HepG2 (cell line): Measurements from ENCODE around the gene ZDHHC7. TPM values are rescaled to one million over a fixed set of nuclear protein-coding genes. Genes with fewer than 3 reads are reported as not detected.

Experiments
- ADNP ChIP-seq: sonication (generic); formaldehyde crosslinking; IDR thresholded peaks from 2 replicates; pipeline ENCODE4 v1.4.0; 2020; ENCODE audit warnings: missing genetic modification reagents
- ATF7-NPFF ChIP-seq: sonication (generic); formaldehyde crosslinking; IDR thresholded peaks from 2 replicates; pipeline ENCODE4 v1.8.1; 2023; ENCODE audit warnings: mild to moderate bottlenecking, low read depth, missing genetic modification reagents, moderate library complexity
- BRCA1 ChIP-seq: sonication (generic); formaldehyde crosslinking; IDR thresholded peaks from 2 replicates; pipeline ENCODE4 v1.4.0; 2020; ENCODE audit warnings: missing genetic modification reagents
- DBP ChIP-seq: sonication (generic); formaldehyde crosslinking; IDR thresholded peaks from 2 replicates; pipeline ENCODE4 v1.4.0; 2020; ENCODE audit warnings: missing genetic modification reagents; ENCODE audit errors: not compliant biosample characterization
- DR1 ChIP-seq: sonication (generic); formaldehyde crosslinking; IDR thresholded peaks from 2 replicates; pipeline ENCODE4 v1.8.0; 2021; ENCODE audit warnings: mild to moderate bottlenecking, missing genetic modification reagents, inconsistent platforms
- EP300 ChIP-seq, 3 experiments: sonication (generic) in 1 of 3; formaldehyde crosslinking in 1 of 3; IDR thresholded peaks; 2 replicates each; pipeline versions ENCODE4 v1.5.1 to v1.6.1; 2011 to 2020; ENCODE audit warnings: low read depth in 2 of 3, low read length in 2 of 3, borderline replicate concordance in 1 of 3, improper control_type of control experiment in 1 of 3, mild to moderate bottlenecking in 1 of 3, missing genetic modification reagents in 1 of 3, moderate library complexity in 1 of 3
- FOXK2 ChIP-seq: fragments of 450-650 bp; IDR thresholded peaks from 2 replicates; pipeline ENCODE4 v1.6.1; 2016
- IRF9 ChIP-seq: sonication (generic); formaldehyde crosslinking; IDR thresholded peaks from 2 replicates; pipeline ENCODE4 v1.8.0; 2022; ENCODE audit warnings: missing genetic modification reagents, mild to moderate bottlenecking, borderline replicate concordance
- MNT ChIP-seq: fragments of 450-650 bp; IDR thresholded peaks from 2 replicates; pipeline ENCODE4 v1.6.1; 2016
- NKX3-1 ChIP-seq: sonication (generic); formaldehyde crosslinking; IDR thresholded peaks from 2 replicates; pipeline ENCODE4 v1.5.0; 2020; ENCODE audit warnings: missing genetic modification reagents
- PHF20 ChIP-seq: sonication (generic); formaldehyde crosslinking; IDR thresholded peaks from 2 replicates; pipeline ENCODE4 v1.5.0; 2020; ENCODE audit warnings: mild to moderate bottlenecking, missing genetic modification reagents
- PREB ChIP-seq: sonication (generic); formaldehyde crosslinking; IDR thresholded peaks from 2 replicates; pipeline ENCODE4 v1.4.0; 2020; ENCODE audit warnings: missing genetic modification reagents
- ZNF256 ChIP-seq: sonication (generic); formaldehyde crosslinking; conservative IDR thresholded peaks from 2 replicates; pipeline ENCODE4 v1.4.0; 2020; ENCODE audit warnings: missing genetic modification reagents
- ZNF264 ChIP-seq: sonication (generic); formaldehyde crosslinking; IDR thresholded peaks from 2 replicates; pipeline ENCODE4 v1.4.0; 2020; ENCODE audit warnings: missing genetic modification reagents
- ZNF281 ChIP-seq: sonication (generic); formaldehyde crosslinking; IDR thresholded peaks from 2 replicates; pipeline ENCODE4 v1.4.0; 2020; ENCODE audit warnings: missing genetic modification reagents, borderline replicate concordance
- ZNF576 ChIP-seq: sonication (generic); formaldehyde crosslinking; IDR thresholded peaks from 2 replicates; pipeline ENCODE4 v1.4.0; 2020; ENCODE audit warnings: mild to moderate bottlenecking, missing genetic modification reagents
- ZNF589 ChIP-seq: sonication (generic); formaldehyde crosslinking; conservative IDR thresholded peaks from 2 replicates; pipeline ENCODE4 v1.8.0; 2022; ENCODE audit warnings: mild to moderate bottlenecking, moderate library complexity, missing genetic modification reagents
- ZNF776 ChIP-seq: sonication (generic); formaldehyde crosslinking; IDR thresholded peaks from 2 replicates; pipeline ENCODE4 v1.4.0; 2020; ENCODE audit warnings: mild to moderate bottlenecking, missing genetic modification reagents
- polyA plus RNA-seq, 8 experiments: library from polyadenylated mRNA; depleted of rRNA in 3 of 8; stranded (reverse) in 7 of 8; unstranded in 1 of 8; fragments of >200 nt; fragmentation: Illumina TruSeq in 4 of 8; extraction: Trizol in 4 of 8; gene quantifications; 2 replicates each; pipeline versions ENCODE4 v1.2.1 to v1.2.3, GENCODE V29; 2011 to 2016; ENCODE audit warnings: low read depth in 4 of 8, missing spikeins in 1 of 8, mixed read lengths in 1 of 8; ENCODE audit not compliant: insufficient read depth in 1 of 8
- total RNA-seq, 5 experiments: library from RNA; depleted of rRNA; stranded (reverse); fragments of >200 nt; fragmentation: Illumina TruSeq; extraction: Trizol; gene quantifications; 2 replicates each; pipeline ENCODE4 v1.2.3, GENCODE V29; 2016; ENCODE audit warnings: low read depth in 1 of 5

Gene ZDHHC7
- total and polyA plus RNA-seq, 2 of the 13 experiments (the other 11 are each of a cell fraction or from before 2014, with no cell fraction given) = 46.8 to 67.6 TPM

GRCh38 chr16:85010931-85011845 lies at the start of gene ZDHHC7 (continued):
- TF ChIP-seq PREB (peak; percentile 18; the same call in 1 of the 2 replicates), ZNF576 (CRISPR knock-in tag) (0 out of 2 replicates have a peak, but pooled peaks have one; percentile 16), NKX3-1 (CRISPR knock-in tag) (peak; percentile 83; the same call in 1 of the 2 replicates), ZNF589 (CRISPR knock-in tag) (peak; percentile 49; the same call in 1 of the 2 replicates), ZNF264 (CRISPR knock-in tag) (no peak; the same call in none of the 2 replicates), FOXK2 (no peak), ADNP (CRISPR knock-in tag) (0 out of 2 replicates have a peak, but pooled peaks have one; percentile 13), ZNF281 (CRISPR knock-in tag) (peak; percentile 5; the same call in 1 of the 2 replicates), BRCA1 (CRISPR knock-in tag) (no peak; the same call in 1 of the 2 replicates), DBP (CRISPR knock-in tag) (no peak), IRF9 (CRISPR knock-in tag) (0 out of 2 replicates have a peak, but pooled peaks have one; percentile 70), PHF20 (CRISPR knock-in tag) (peak; percentile 93), MNT (no peak), ATF7-NPFF (CRISPR knock-in tag) (peak; percentile 89), ZNF256 (no peak), DR1 (CRISPR knock-in tag) (peak; percentile 46), EP300 (IDR thresholded peaks at IDR 0.05; ENCODE audit: low read depth in 2 of 2, low read length in 2 of 2) (no peak; a peak in 1 of 4 replicates), EP300 (CRISPR knock-in tag; IDR thresholded peaks at IDR 0.05; ENCODE audit: borderline replicate concordance) (no peak), ZNF776 (CRISPR knock-in tag) (peak; percentile 97)
